HCT116 (cell line): ENCODE measurements around the gene KCNIP4. TPM values are rescaled to one million over a fixed set of nuclear protein-coding genes. Genes with fewer than 3 reads are reported as not detected.

Source experiments
- ATAC-seq: fragments of 200-7000 bp; cut with Tn5 transposase; 2 replicates; pipeline ENCODE4 v1.9.1; 2020; ENCODE audit warnings: mild to moderate bottlenecking, moderate library complexity
- BruUV-seq: library from RNA; stranded (reverse); fragments of 400-500 nt; replicated peaks from 2 replicates; lab custom pipeline; 2021; lab: Mats Ljungman, UMichigan
- CTCF ChIA-PET: fragments of 300-600 bp; sonication (Branson Sonifier 250); formaldehyde crosslinking; loops from one replicate; lab custom pipeline; 2021; ENCODE audit warnings: antibody characterized with exemption; lab: Charles Lee
- POLR2A ChIA-PET: fragments of 300-600, 350-600 bp; sonication (Branson Sonifier 250); formaldehyde crosslinking; loops from one replicate; lab custom pipeline; 2021; ENCODE audit warnings: antibody characterized with exemption; lab: Charles Lee
- RAD21 ChIA-PET, 2 experiments: fragments of 300-600 bp; sonication (Branson Sonifier 250); formaldehyde crosslinking; loops; one replicate each; lab custom pipeline; 2023; ENCODE audit warnings: low total read pairs in 2 of 2; ENCODE audit not compliant: uncharacterized antibody in 2 of 2, unreplicated experiment in 2 of 2, low non-redundant PET in 1 of 2; lab: Charles Lee
- DNase-seq: peaks from one replicate; pipeline ENCODE4 v3.0.0-alpha.2; 2010; ENCODE audit warnings: low read depth, low spot score
- H2AFZ ChIP-seq: fragments of 200-600 bp; shearing (Covaris generic), sonication (generic); 2 replicates; pipeline ENCODE4 v1.6.1; 2017; ENCODE audit warnings: low read depth, mixed run types, mixed read lengths, antibody characterized with exemption, low read length; ENCODE audit not compliant: poor library complexity, severe bottlenecking
- H3K27ac ChIP-seq: 2 replicates; pipeline ENCODE4 v1.5.1; 2012; ENCODE audit warnings: low read depth, low read length
- H3K27me3 ChIP-seq: fragments of 200-600 bp; sonication (generic); 2 replicates; pipeline ENCODE4 v1.6.1; 2016; ENCODE audit warnings: mixed run types, low read length, mixed read lengths; ENCODE audit not compliant: insufficient read depth
- H3K36me3 ChIP-seq, 2 experiments: fragments of 200-500 bp in 1 of 2; fragments of 200-600 bp in 1 of 2; sonication (Bioruptor generic) in 1 of 2; sonication (generic) in 1 of 2; 2 replicates each; pipeline versions ENCODE4 v1.5.1 to v1.6.1; 2014 to 2016; ENCODE audit warnings: low read length in 2 of 2, inconsistent platforms in 1 of 2, mixed read lengths in 1 of 2, mixed run types in 1 of 2; ENCODE audit not compliant: insufficient read depth in 2 of 2, control insufficient read depth in 1 of 2
- H3K4me1 ChIP-seq, 2 experiments: fragments of 200-600 bp in 1 of 2; sonication (generic) in 1 of 2; 2 replicates each; pipeline versions ENCODE4 v1.5.1 to v1.6.1; 2012 to 2017; ENCODE audit warnings: low read length in 2 of 2, inconsistent platforms in 1 of 2, mild to moderate bottlenecking in 1 of 2, mixed read lengths in 1 of 2, mixed run types in 1 of 2, moderate library complexity in 1 of 2; ENCODE audit not compliant: insufficient read depth in 2 of 2, control insufficient read depth in 1 of 2
- H3K4me2 ChIP-seq: fragments of 200-600 bp; sonication (generic); 2 replicates; pipeline ENCODE4 v1.6.1; 2017; ENCODE audit warnings: mixed run types, low read length, mixed read lengths
- H3K4me3 ChIP-seq, 2 experiments: fragments of 200-600 bp in 1 of 2; sonication (generic) in 1 of 2; replicated peaks in 1 of 2; 2 replicates each; pipeline ENCODE4 v1.5.1; 2011 to 2016; ENCODE audit warnings: low read length in 2 of 2, control low read depth in 1 of 2, low read depth in 1 of 2, mild to moderate bottlenecking in 1 of 2, mixed read lengths in 1 of 2, mixed run types in 1 of 2
- H3K79me2 ChIP-seq: fragments of 200-600 bp; sonication (generic); 2 replicates; pipeline ENCODE4 v1.6.1; 2017; ENCODE audit warnings: mild to moderate bottlenecking, mixed run types, low read length, moderate library complexity, mixed read lengths; ENCODE audit not compliant: insufficient read depth
- H3K9ac ChIP-seq: fragments of 200-600 bp; sonication (generic); 2 replicates; pipeline ENCODE4 v1.6.1; 2016; ENCODE audit warnings: low read length, mixed read lengths
- H3K9me2 ChIP-seq: fragments of 200-600 bp; sonication (generic), shearing (Covaris generic); 2 replicates; pipeline ENCODE4 v1.6.1; 2017; ENCODE audit warnings: mixed run types, mild to moderate bottlenecking, moderate library complexity; ENCODE audit not compliant: insufficient read depth
- H3K9me3 ChIP-seq, 2 experiments: fragments of 200-500 bp in 1 of 2; fragments of 200-600 bp in 1 of 2; sonication (Bioruptor generic) in 1 of 2; sonication (generic) in 1 of 2; 2 replicates each; pipeline ENCODE4 v1.6.1; 2014 to 2017; ENCODE audit warnings: low read length in 2 of 2, mixed read lengths in 2 of 2, inconsistent platforms in 1 of 2, low read depth in 1 of 2, mild to moderate bottlenecking in 1 of 2, mixed run types in 1 of 2, moderate library complexity in 1 of 2; ENCODE audit not compliant: control insufficient read depth in 1 of 2, insufficient read depth in 1 of 2
- H4K20me1 ChIP-seq: fragments of 200-600 bp; sonication (generic), shearing (Covaris generic); 2 replicates; pipeline ENCODE4 v1.6.1; 2017; ENCODE audit warnings: mixed run types, mild to moderate bottlenecking, moderate library complexity; ENCODE audit not compliant: insufficient read depth
- EGR1 ChIP-seq: IDR thresholded peaks from 2 replicates; pipeline ENCODE4 v1.6.1; 2012; ENCODE audit warnings: low read depth
- EZH2phosphoT487 ChIP-seq: fragments of 200-600 bp; IDR thresholded peaks from 2 replicates; pipeline ENCODE4 v1.6.1; 2018; ENCODE audit warnings: antibody characterized with exemption, borderline replicate concordance
- FOSL1 ChIP-seq: IDR thresholded peaks from 2 replicates; pipeline ENCODE4 v1.6.1; 2012; ENCODE audit warnings: low read depth
- JUND ChIP-seq: IDR thresholded peaks from 2 replicates; pipeline ENCODE4 v1.6.1; 2012
- RAD21 ChIP-seq: IDR thresholded peaks from 2 replicates; pipeline ENCODE4 v1.6.1; 2012; ENCODE audit warnings: low read depth, mild to moderate bottlenecking
- REST ChIP-seq: IDR thresholded peaks from 2 replicates; pipeline ENCODE4 v1.6.1; 2012; ENCODE audit warnings: low read depth
- SIN3A ChIP-seq: IDR thresholded peaks from 2 replicates; pipeline ENCODE4 v1.6.1; 2012; ENCODE audit warnings: low read depth
- SP1 ChIP-seq: IDR thresholded peaks from 2 replicates; pipeline ENCODE4 v1.6.1; 2012; ENCODE audit warnings: low read depth
- SRF ChIP-seq: IDR thresholded peaks from 2 replicates; pipeline ENCODE4 v1.6.1; 2012; ENCODE audit warnings: low read depth
- TCF7L2 ChIP-seq: IDR thresholded peaks from 2 replicates; pipeline ENCODE4 v1.7.0; 2011; ENCODE audit warnings: borderline replicate concordance, inconsistent platforms; ENCODE audit not compliant: insufficient read depth, insufficient read length; ENCODE audit errors: extremely low read depth
- ZFX ChIP-seq: fragments of 450-650 bp; IDR thresholded peaks from 2 replicates; pipeline ENCODE4 v1.6.1; 2017
- ZNF274 ChIP-seq: fragments of 200-500 bp; sonication (Bioruptor generic); IDR thresholded peaks from 2 replicates; pipeline ENCODE4 v1.6.1; 2014; ENCODE audit warnings: mild to moderate bottlenecking, low read depth, low read length, inconsistent platforms
- intact Hi-C: fragments of 100-400 bp; cut with micrococcal nuclease; formaldehyde crosslinking; loops from 2 replicates; pipeline ENCODE4 v1.10.0; 2022
- total RNA-seq: library from RNA; stranded (reverse); gene quantifications from one replicate; pipeline ENCODE4 v1.2.1, GENCODE V29; 2021; ENCODE audit not compliant: unreplicated experiment

The KCNIP4 gene
- total RNA-seq, 1 experiment from 2014 or later: not detected

GRCh38 chr4:21862917-21863316 is 85.7 kb downstream of the KCNIP4 start (continued):
- TF ChIP-seq RAD21 (no peak), JUND (no peak), SP1 (no peak), ZFX (no peak), SRF (no peak), ZNF274 (no peak)

- Histone ChIP-seq H3K27ac (no peak overlapping the region), H3K9me2 (no peaks in the 10 kb centered on the region), H3K27me3 (no peaks in the 10 kb centered on the region), H3K4me3 (no peak overlapping the region), H3K9ac (no peak overlapping the region), H3K4me1 (no peaks in the 10 kb centered on the region), H3K9me3 (peaks cover 7% of the 10 kb centered on the region in 2 experiments; a peak in 2 of 4 replicates), H4K20me1 (no peaks in the 10 kb centered on the region), H3K79me2 (no peaks in the 10 kb centered on the region), H2AFZ (no peak overlapping the region), H3K4me2 (no peak overlapping the region), H3K36me3 (no peaks in the 10 kb centered on the region)
- BruUV-seq: no TSS peak
- ChIA-PET POLR2A (no interaction called here), CTCF (no interaction called here), RAD21 (no interaction called here)
- intact Hi-C loops: no loop called here
- ATAC-seq (no peak), DNase-seq (no peak)
- TF ChIP-seq REST: no peak
- no peak for TF ChIP-seq RAD21
- TF ChIP-seq FOSL1: no peak
- no peak for TF ChIP-seq SP1
- no peak for TF ChIP-seq EGR1
- TF ChIP-seq TCF7L2: no peak
- no peak for TF ChIP-seq EZH2phosphoT487
- TF ChIP-seq SIN3A: no peak
Observed at GRCh38 chr4:21858971-21859370, 89.6 kb downstream of the KCNIP4 start.
